Heart left ventricle (tissue), 16 donors: ENCODE results near the gene PATJ. TPM values are rescaled to one million over a fixed set of nuclear protein-coding genes. Genes with fewer than 3 reads are reported as not detected.

Source experiments
- ATAC-seq, 4 donors: fragments of 200-7000 bp; cut with Tn5 transposase; one replicate each; pipeline ENCODE4 v1.9.1; 2020 to 2022; ENCODE audit warnings: moderate library complexity in 4 of 4, mild to moderate bottlenecking in 3 of 4, moderate number of reproducible peaks in 1 of 4
- DNase-seq, 5 donors: peaks; one replicate each; pipeline ENCODE4 v3.0.0-alpha.2; 2020
- H3K27ac ChIP-seq, 12 donors: fragments of 200-600 bp; sonication (generic) in 4 of 12; one replicate each; pipeline versions ENCODE4 v1.5.0 to v1.8.0; 2016 to 2022; ENCODE audit warnings: mild to moderate bottlenecking in 2 of 12
- H3K27me3 ChIP-seq, 9 donors: fragments of 200-600 bp; sonication (generic) in 2 of 9; one replicate each; pipeline versions ENCODE4 v1.5.1 to v1.8.0; 2016 to 2022; ENCODE audit warnings: mild to moderate bottlenecking in 3 of 9
- H3K36me3 ChIP-seq, 9 donors: fragments of 200-600 bp; sonication (generic) in 2 of 9; one replicate each; pipeline versions ENCODE4 v1.5.0 to v1.8.0; 2018 to 2022; ENCODE audit warnings: mild to moderate bottlenecking in 2 of 9
- H3K4me1 ChIP-seq, 12 donors: fragments of 200-600 bp; sonication (generic) in 4 of 12; one replicate each; pipeline versions ENCODE4 v1.5.0 to v1.8.0; 2016 to 2022; ENCODE audit warnings: mild to moderate bottlenecking in 3 of 12
- H3K4me3 ChIP-seq, 12 donors: fragments of 200-600 bp; sonication (generic) in 4 of 12; one replicate each; pipeline versions ENCODE4 v1.5.0 to v1.8.0; 2017 to 2022; ENCODE audit warnings: mild to moderate bottlenecking in 9 of 12, moderate library complexity in 4 of 12
- H3K9me3 ChIP-seq, 12 donors: fragments of 200-600 bp; sonication (generic) in 4 of 12; one replicate each; pipeline versions ENCODE4 v1.5.0 to v1.8.0; 2016 to 2022; ENCODE audit warnings: mild to moderate bottlenecking in 1 of 12
- CTCF ChIP-seq, 12 donors: fragments of 200-600 bp; sonication (generic) in 4 of 12; IDR thresholded peaks; one replicate each; pipeline versions ENCODE4 v1.5.0 to v1.8.0; 2018 to 2022; ENCODE audit warnings: antibody characterized with exemption in 12 of 12, mild to moderate bottlenecking in 5 of 12
- POLR2A ChIP-seq, 2 donors: fragments of 450-650 bp; IDR thresholded peaks; one replicate each; pipeline ENCODE4 v1.6.1; 2017; ENCODE audit warnings: antibody characterized with exemption in 2 of 2, mild to moderate bottlenecking in 2 of 2, moderate library complexity in 2 of 2
- WGBS, 4 donors: extraction: QIAGEN DNeasy Blood & Tissue Kit in 2 of 4; methylation state at CpG; one replicate each; pipeline versions ENCODE4 v1.1.5 to v1.1.7; 2013 to 2018; 5-methylcytosine and 5-hydroxymethylcytosine counted together
- intact Hi-C, 10 donors: fragments of 100-400 bp; cut with DNase I; formaldehyde crosslinking; loops; one replicate each; pipeline versions ENCODE4 v1.11.1 to v1.14.2; 2022
- polyA plus RNA-seq, 2 donors: library from polyadenylated mRNA; stranded (reverse); fragments of 200-250 nt; gene quantifications; one replicate each; pipeline ENCODE4 v1.2.3, GENCODE V29; 2013
- total RNA-seq, 9 donors: library from RNA; depleted of rRNA in 2 of 9; stranded (reverse); fragments of >200 nt in 2 of 9; fragmentation: NEBNext Ultra II Directional in 3 of 9; extraction: Animal tissue kit (Norgen Biotek cat#: 25700) in 3 of 9; gene quantifications; one replicate each; pipeline versions ENCODE4 v1.1.0 to v1.2.4, GENCODE V29; 2016 to 2023
- donor health status: ischemic (EF 13 %, LVEDD 7.1; RV severe dilation, severe dysfunction).
- donor health status: healthy with polysubstance abuse.
- donor health status: DM: no; HTN: yes; CAD: no.
- donor health status: DM: no; HTN: no; CAD: no.
- donor health status: ischemic (EF 25% LVEDD 6.9; RV normal size, moderate dysfunction).
- donor health status: ischemic (EF 25% LVEDD 5.7; RV mildly dilated, moderate dysfunction).
- donor health status: healthy.
- donor health status: DM: yes; HTN: yes; CAD: no.
- donor health status: ischemic (EF 35%, LVEDD 5.7; RV mildly dilated, moderate dysfunction).
- donor health status: nonischemic (EF 11% LVEDD 7.7; RV severe dilation, severe dysfunction).
- donor health status: DM: yes; HTN: yes; CAD: no.
- donor health status: PGD.
- donor health status: ischemic (EF 29% LVEDD 5.4; RV normal size, mild dysfunction).
- donor health status: nonischemic (EF 23%, LVEDD 6.1; RV moderate dilation, normal function).

The PATJ gene
- total and polyA plus RNA-seq, 11 donors = 6.6 to 190 (median 105) TPM

- Histone ChIP-seq H3K27ac (no peak overlapping the region), H3K4me3 (no peak overlapping the region), H3K36me3 (peaks cover 0 to 18% (median 2%) of the 10 kb centered on the region in 9 donors), H3K27me3 (no peaks in the 10 kb centered on the region), H3K9me3 (no peaks in the 10 kb centered on the region), H3K4me1 (no peaks in the 10 kb centered on the region)
- no peak for DNase-seq
- WGBS, 4 donors = 78 to 83% (median 82%) methylated on average over 4 of the region's 4 CpGs
- intact Hi-C loops = no loop called here
- TF ChIP-seq POLR2A (IDR thresholded peaks at IDR 0.05) (no peak), CTCF (IDR thresholded peaks at IDR 0.05) (no peak)
- ATAC-seq = no peak
Measured at GRCh38 chr1:61807606-61808140, 65.4 kb downstream of the PATJ start.

- TF ChIP-seq POLR2A (IDR thresholded peaks at IDR 0.05) (no peak), CTCF (IDR thresholded peaks at IDR 0.05) (no peak)
- DNase-seq (no peak), ATAC-seq (no peak)
- no peak overlapping the region for H3K4me3 ChIP-seq
- no peak overlapping the region for H3K27ac ChIP-seq
- intact Hi-C loops = no loop called here
- peaks cover 0 to 17% (median 0%) of the 10 kb centered on the region in 9 donors for H3K36me3 ChIP-seq
- no peaks in the 10 kb centered on the region for H3K9me3 ChIP-seq
- 91 to 97% (median 94%) methylated on average over 4 of the region's 4 CpGs for WGBS, 4 donors
- no peaks in the 10 kb centered on the region for H3K27me3 ChIP-seq
- no peaks in the 10 kb centered on the region for H3K4me1 ChIP-seq
Measured at GRCh38 chr1:61808321-61808720, 66.0 kb downstream of the PATJ start.

- ATAC-seq (no peak), DNase-seq (no peak)
- H3K36me3 ChIP-seq = peaks cover 0 to 17% (median 0%) of the 10 kb centered on the region in 9 donors
- H3K27ac ChIP-seq = no peak overlapping the region
- no peak for TF ChIP-seq CTCF (IDR thresholded peaks at IDR 0.05)
- H3K9me3 ChIP-seq = no peaks in the 10 kb centered on the region
- no peaks in the 10 kb centered on the region for H3K27me3 ChIP-seq
- intact Hi-C loops = no loop called here
- H3K4me3 ChIP-seq = no peak overlapping the region
- H3K4me1 ChIP-seq = no peaks in the 10 kb centered on the region
- WGBS, 4 donors = 51 to 62% (median 55%) methylated on average over 4 of the region's 4 CpGs
Measured at GRCh38 chr1:61808968-61809367, 66.7 kb downstream of the PATJ start.

- DNase-seq (no peak), ATAC-seq (no peak)
- Histone ChIP-seq H3K27me3 (no peaks in the 10 kb centered on the region), H3K9me3 (no peaks in the 10 kb centered on the region), H3K36me3 (peaks cover 0 to 8% (median 0%) of the 10 kb centered on the region in 9 donors), H3K4me3 (no peak overlapping the region), H3K4me1 (no peaks in the 10 kb centered on the region), H3K27ac (no peak overlapping the region)
- WGBS, 4 donors = 63 to 73% (median 70%) methylated on average over 1 of the region's 1 CpG
- intact Hi-C loops = no loop called here
- TF ChIP-seq CTCF (IDR thresholded peaks at IDR 0.05) (no peak), POLR2A (IDR thresholded peaks at IDR 0.05) (no peak)
Measured at GRCh38 chr1:61812916-61813315, 70.6 kb downstream of the PATJ start.
